ENCODE data around the gene MARCHF10.

MARCHF10 gene

GRCh38 chr17:62674841-62675240 lies 133.3 kb downstream of the MARCHF10 start:
- H2BK12ac ChIP-seq (ENCODE audit: low read length in 2 of 2) = no peak overlapping the region
- H3K4me2 ChIP-seq (ENCODE audit: low read length, poor library complexity, severe bottlenecking) = no peak overlapping the region
- no peak overlapping the region for H2AFZ ChIP-seq (ENCODE audit: low read depth, low read length)
- no peak overlapping the region for H3K27ac ChIP-seq (ENCODE audit: low read length, poor library complexity, severe bottlenecking)
- 100% methylated on average over 2 of the region's 3 CpGs for WGBS
- no peaks in the 10 kb centered on the region for H3K9me3 ChIP-seq (ENCODE audit: control insufficient read depth, low read length)
- H2BK5ac ChIP-seq (ENCODE audit: low read depth, low read length, poor library complexity, severe bottlenecking) = no peak overlapping the region
- H3K18ac ChIP-seq (ENCODE audit: low read depth in 1 of 2, low read length in 2 of 2) = no peak overlapping the region
- H4K8ac ChIP-seq (ENCODE audit: low read length) = no peak overlapping the region
- peak overlapping the region; percentile 15 for H3K9ac ChIP-seq (ENCODE audit: low read length)
- H3K36me3 ChIP-seq (ENCODE audit: control insufficient read depth in 1 of 2, insufficient read depth in 2 of 2, low read depth in 1 of 2, low read length in 2 of 2) = peaks cover 91% of the 10 kb centered on the region in 2 experiments
- no peak for DNase-seq
- H3K4ac ChIP-seq (ENCODE audit: low read depth in 1 of 2, low read length in 2 of 2) = no peak overlapping the region
- H2BK120ac ChIP-seq (ENCODE audit: low read depth, low read length) = no peak overlapping the region
- H2AK5ac ChIP-seq (ENCODE audit: low read length, severe bottlenecking) = no peak overlapping the region
- H3K4me1 ChIP-seq (ENCODE audit: control insufficient read depth, insufficient read depth, low read depth, low read length) = peaks cover 6% of the 10 kb centered on the region
- no peak overlapping the region for H3K23ac ChIP-seq (ENCODE audit: low read length in 2 of 2)
- no peak overlapping the region for H2BK15ac ChIP-seq (ENCODE audit: low read depth, poor library complexity, severe bottlenecking)
- no peaks in the 10 kb centered on the region for H3K27me3 ChIP-seq (ENCODE audit: control insufficient read depth in 1 of 2, insufficient read depth in 1 of 2, low read length in 2 of 2)
- H3K4me3 ChIP-seq (ENCODE audit: insufficient read depth in 1 of 2, low read depth in 1 of 2, low read length in 2 of 2) = no peak overlapping the region
- H3K14ac ChIP-seq (ENCODE audit: low read length in 2 of 2) = no peak overlapping the region
- H3K79me1 ChIP-seq (replicated peaks; ENCODE audit: low read length, poor library complexity, severe bottlenecking) = peaks cover 57% of the 10 kb centered on the region
- H4K91ac ChIP-seq (ENCODE audit: low read length) = no peak overlapping the region

- Histone ChIP-seq H2BK12ac (ENCODE audit: low read length in 2 of 2) (no peak overlapping the region), H3K27me3 (ENCODE audit: control insufficient read depth in 1 of 2, insufficient read depth in 1 of 2, low read length in 2 of 2) (no peaks in the 10 kb centered on the region), H3K9me3 (ENCODE audit: control insufficient read depth, low read length) (no peaks in the 10 kb centered on the region), H3K27ac (ENCODE audit: low read length, poor library complexity, severe bottlenecking) (no peak overlapping the region), H3K4ac (ENCODE audit: low read depth in 1 of 2, low read length in 2 of 2) (no peak overlapping the region), H4K8ac (ENCODE audit: low read length) (no peak overlapping the region), H3K4me2 (ENCODE audit: low read length, poor library complexity, severe bottlenecking) (no peak overlapping the region), H3K36me3 (ENCODE audit: control insufficient read depth in 1 of 2, insufficient read depth in 2 of 2, low read depth in 1 of 2, low read length in 2 of 2) (peaks cover 89 to 91% of the 10 kb centered on the region in 2 experiments), H3K18ac (ENCODE audit: low read depth in 1 of 2, low read length in 2 of 2) (no peak overlapping the region), H3K23ac (ENCODE audit: low read length in 2 of 2) (no peak overlapping the region), H2BK15ac (ENCODE audit: low read depth, poor library complexity, severe bottlenecking) (no peak overlapping the region), H2AK5ac (ENCODE audit: low read length, severe bottlenecking) (no peak overlapping the region), H3K4me1 (ENCODE audit: control insufficient read depth, insufficient read depth, low read depth, low read length) (peaks cover 6% of the 10 kb centered on the region), H4K91ac (ENCODE audit: low read length) (no peak overlapping the region), H2AFZ (ENCODE audit: low read depth, low read length) (no peak overlapping the region), H3K4me3 (ENCODE audit: insufficient read depth in 1 of 2, low read depth in 1 of 2, low read length in 2 of 2) (no peak overlapping the region), H3K14ac (ENCODE audit: low read length in 2 of 2) (no peak overlapping the region), H3K9ac (ENCODE audit: low read length) (no peak overlapping the region), H2BK5ac (ENCODE audit: low read depth, low read length, poor library complexity, severe bottlenecking) (no peak overlapping the region), H2BK120ac (ENCODE audit: low read depth, low read length) (no peak overlapping the region), H3K79me1 (replicated peaks; ENCODE audit: low read length, poor library complexity, severe bottlenecking) (peaks cover 57% of the 10 kb centered on the region)
- WGBS = 91% methylated on average over 6 of the region's 6 CpGs
- DNase-seq = no peak
Observed at GRCh38 chr17:62674363-62674739, 133.8 kb downstream of the MARCHF10 start.

- H3K9me3 ChIP-seq (ENCODE audit: control insufficient read depth, low read length) = no peaks in the 10 kb centered on the region
- no peak overlapping the region for H2BK12ac ChIP-seq (ENCODE audit: low read length in 2 of 2)
- H4K91ac ChIP-seq (ENCODE audit: low read length) = no peak overlapping the region
- no peak overlapping the region for H3K18ac ChIP-seq (ENCODE audit: low read depth in 1 of 2, low read length in 2 of 2)
- no peak overlapping the region for H2BK5ac ChIP-seq (ENCODE audit: low read depth, low read length, poor library complexity, severe bottlenecking)
- H3K36me3 ChIP-seq (ENCODE audit: control insufficient read depth in 1 of 2, insufficient read depth in 2 of 2, low read depth in 1 of 2, low read length in 2 of 2) = peaks cover 88 to 90% of the 10 kb centered on the region in 2 experiments
- no peak overlapping the region for H2BK15ac ChIP-seq (ENCODE audit: low read depth, poor library complexity, severe bottlenecking)
- no peak overlapping the region for H2BK120ac ChIP-seq (ENCODE audit: low read depth, low read length)
- no peak overlapping the region for H3K23ac ChIP-seq (ENCODE audit: low read length in 2 of 2)
- H3K4me3 ChIP-seq (ENCODE audit: insufficient read depth in 1 of 2, low read depth in 1 of 2, low read length in 2 of 2) = no peak overlapping the region
- DNase-seq = no peak
- H3K4ac ChIP-seq (ENCODE audit: low read depth in 1 of 2, low read length in 2 of 2) = no peak overlapping the region
- H3K14ac ChIP-seq (ENCODE audit: low read length in 2 of 2) = no peak overlapping the region
- no peak overlapping the region for H2AFZ ChIP-seq (ENCODE audit: low read depth, low read length)
- H3K27ac ChIP-seq (ENCODE audit: low read length, poor library complexity, severe bottlenecking) = no peak overlapping the region
- no peak overlapping the region for H4K8ac ChIP-seq (ENCODE audit: low read length)
- 92% methylated on average over 16 of the region's 20 CpGs for WGBS
- H3K4me2 ChIP-seq (ENCODE audit: low read length, poor library complexity, severe bottlenecking) = no peak overlapping the region
- no peaks in the 10 kb centered on the region for H3K27me3 ChIP-seq (ENCODE audit: control insufficient read depth in 1 of 2, insufficient read depth in 1 of 2, low read length in 2 of 2)
- H3K4me1 ChIP-seq (ENCODE audit: control insufficient read depth, insufficient read depth, low read depth, low read length) = peaks cover 6% of the 10 kb centered on the region
- no peak overlapping the region for H2AK5ac ChIP-seq (ENCODE audit: low read length, severe bottlenecking)
- H3K79me1 ChIP-seq (replicated peaks; ENCODE audit: low read length, poor library complexity, severe bottlenecking) = peaks cover 58% of the 10 kb centered on the region
- no peak overlapping the region for H3K9ac ChIP-seq (ENCODE audit: low read length)
Observed at GRCh38 chr17:62673614-62674362, 134.3 kb downstream of the MARCHF10 start.

GRCh38 chr17:62672957-62673356 lies 135.2 kb downstream of the MARCHF10 start:
- Histone ChIP-seq H3K4ac (ENCODE audit: low read depth in 1 of 2, low read length in 2 of 2) (no peak overlapping the region), H2BK5ac (ENCODE audit: low read depth, low read length, poor library complexity, severe bottlenecking) (no peak overlapping the region), H3K27ac (ENCODE audit: low read length, poor library complexity, severe bottlenecking) (no peak overlapping the region), H3K9ac (ENCODE audit: low read length) (no peak overlapping the region), H2BK12ac (ENCODE audit: low read length in 2 of 2) (no peak overlapping the region), H2AFZ (ENCODE audit: low read depth, low read length) (no peak overlapping the region), H3K4me1 (ENCODE audit: control insufficient read depth, insufficient read depth, low read depth, low read length) (peaks cover 6% of the 10 kb centered on the region), H3K27me3 (ENCODE audit: control insufficient read depth in 1 of 2, insufficient read depth in 1 of 2, low read length in 2 of 2) (no peaks in the 10 kb centered on the region), H3K23ac (ENCODE audit: low read length in 2 of 2) (no peak overlapping the region), H3K9me3 (ENCODE audit: control insufficient read depth, low read length) (no peaks in the 10 kb centered on the region), H3K14ac (ENCODE audit: low read length in 2 of 2) (no peak overlapping the region), H2BK120ac (ENCODE audit: low read depth, low read length) (no peak overlapping the region), H3K79me1 (replicated peaks; ENCODE audit: low read length, poor library complexity, severe bottlenecking) (peaks cover 55% of the 10 kb centered on the region), H3K4me3 (ENCODE audit: insufficient read depth in 1 of 2, low read depth in 1 of 2, low read length in 2 of 2) (no peak overlapping the region), H3K36me3 (ENCODE audit: control insufficient read depth in 1 of 2, insufficient read depth in 2 of 2, low read depth in 1 of 2, low read length in 2 of 2) (peaks cover 86 to 88% of the 10 kb centered on the region in 2 experiments), H2BK15ac (ENCODE audit: low read depth, poor library complexity, severe bottlenecking) (no peak overlapping the region), H2AK5ac (ENCODE audit: low read length, severe bottlenecking) (no peak overlapping the region), H3K4me2 (ENCODE audit: low read length, poor library complexity, severe bottlenecking) (no peak overlapping the region), H4K8ac (ENCODE audit: low read length) (no peak overlapping the region), H4K91ac (ENCODE audit: low read length) (no peak overlapping the region), H3K18ac (ENCODE audit: low read depth in 1 of 2, low read length in 2 of 2) (no peak overlapping the region)
- no peak for DNase-seq
- 99% methylated on average over 4 of the region's 4 CpGs for WGBS

Data from mesenchymal stem cell (in vitro differentiated cells and primary cell).